ENCODE data around the gene DUSP1.

DNA sequence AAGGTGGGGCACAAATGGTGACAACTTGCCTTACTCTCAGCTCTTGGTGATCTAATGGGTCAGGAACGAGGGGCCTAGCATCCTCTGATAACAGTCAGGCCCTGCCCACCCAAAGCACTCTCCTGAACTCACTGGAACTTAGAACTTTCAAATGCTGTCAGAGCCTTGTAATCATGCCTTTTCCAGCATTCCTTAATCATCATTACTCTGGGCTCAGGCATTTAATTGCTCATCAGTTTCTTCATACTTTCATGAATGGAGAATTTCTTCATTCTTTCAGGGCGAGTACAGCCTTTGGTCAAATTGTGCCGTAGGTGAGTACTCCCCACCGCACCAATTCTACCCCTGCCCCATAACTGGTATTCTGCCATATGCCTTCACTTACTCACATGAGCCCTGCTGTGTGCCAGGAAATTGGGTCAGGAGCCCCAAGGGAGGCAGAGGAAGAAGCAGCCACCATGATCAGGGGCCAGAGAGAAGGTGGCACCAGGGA, 30.2 kb upstream of the DUSP1 start:
- no peak for TF ChIP-seq EP300 (IDR thresholded peaks at IDR 0.05; ENCODE audit: borderline replicate concordance)
- no peak for TF ChIP-seq CREB1 (IDR thresholded peaks at IDR 0.05; ENCODE audit: low read depth)
- TF ChIP-seq, protein P1, sequence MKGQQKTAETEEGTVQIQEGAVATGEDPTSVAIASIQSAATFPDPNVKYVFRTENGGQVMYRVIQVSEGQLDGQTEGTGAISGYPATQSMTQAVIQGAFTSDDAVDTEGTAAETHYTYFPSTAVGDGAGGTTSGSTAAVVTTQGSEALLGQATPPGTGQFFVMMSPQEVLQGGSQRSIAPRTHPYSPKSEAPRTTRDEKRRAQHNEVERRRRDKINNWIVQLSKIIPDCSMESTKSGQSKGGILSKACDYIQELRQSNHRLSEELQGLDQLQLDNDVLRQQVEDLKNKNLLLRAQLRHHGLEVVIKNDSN (IDR thresholded peaks at IDR 0.05), result no peak
- TF ChIP-seq, protein P2, sequence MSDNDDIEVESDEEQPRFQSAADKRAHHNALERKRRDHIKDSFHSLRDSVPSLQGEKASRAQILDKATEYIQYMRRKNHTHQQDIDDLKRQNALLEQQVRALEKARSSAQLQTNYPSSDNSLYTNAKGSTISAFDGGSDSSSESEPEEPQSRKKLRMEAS (IDR thresholded peaks at IDR 0.05), result no peak
- no peak for TF ChIP-seq TCF12 (IDR thresholded peaks at IDR 0.05; ENCODE audit: low read depth)
- no peak for TF ChIP-seq TAF1 (IDR thresholded peaks at IDR 0.05; ENCODE audit: low read depth)
- TF ChIP-seq, protein P3, sequence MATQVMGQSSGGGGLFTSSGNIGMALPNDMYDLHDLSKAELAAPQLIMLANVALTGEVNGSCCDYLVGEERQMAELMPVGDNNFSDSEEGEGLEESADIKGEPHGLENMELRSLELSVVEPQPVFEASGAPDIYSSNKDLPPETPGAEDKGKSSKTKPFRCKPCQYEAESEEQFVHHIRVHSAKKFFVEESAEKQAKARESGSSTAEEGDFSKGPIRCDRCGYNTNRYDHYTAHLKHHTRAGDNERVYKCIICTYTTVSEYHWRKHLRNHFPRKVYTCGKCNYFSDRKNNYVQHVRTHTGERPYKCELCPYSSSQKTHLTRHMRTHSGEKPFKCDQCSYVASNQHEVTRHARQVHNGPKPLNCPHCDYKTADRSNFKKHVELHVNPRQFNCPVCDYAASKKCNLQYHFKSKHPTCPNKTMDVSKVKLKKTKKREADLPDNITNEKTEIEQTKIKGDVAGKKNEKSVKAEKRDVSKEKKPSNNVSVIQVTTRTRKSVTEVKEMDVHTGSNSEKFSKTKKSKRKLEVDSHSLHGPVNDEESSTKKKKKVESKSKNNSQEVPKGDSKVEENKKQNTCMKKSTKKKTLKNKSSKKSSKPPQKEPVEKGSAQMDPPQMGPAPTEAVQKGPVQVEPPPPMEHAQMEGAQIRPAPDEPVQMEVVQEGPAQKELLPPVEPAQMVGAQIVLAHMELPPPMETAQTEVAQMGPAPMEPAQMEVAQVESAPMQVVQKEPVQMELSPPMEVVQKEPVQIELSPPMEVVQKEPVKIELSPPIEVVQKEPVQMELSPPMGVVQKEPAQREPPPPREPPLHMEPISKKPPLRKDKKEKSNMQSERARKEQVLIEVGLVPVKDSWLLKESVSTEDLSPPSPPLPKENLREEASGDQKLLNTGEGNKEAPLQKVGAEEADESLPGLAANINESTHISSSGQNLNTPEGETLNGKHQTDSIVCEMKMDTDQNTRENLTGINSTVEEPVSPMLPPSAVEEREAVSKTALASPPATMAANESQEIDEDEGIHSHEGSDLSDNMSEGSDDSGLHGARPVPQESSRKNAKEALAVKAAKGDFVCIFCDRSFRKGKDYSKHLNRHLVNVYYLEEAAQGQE (IDR thresholded peaks at IDR 0.05; ENCODE audit: low read depth), result no peak
- no peak for TF ChIP-seq ZBTB7A (IDR thresholded peaks at IDR 0.05; ENCODE audit: low read depth)
- TF ChIP-seq RAD21 (IDR thresholded peaks at IDR 0.05; ENCODE audit: low read depth), result no peak
- no peak for TF ChIP-seq EGR1 (IDR thresholded peaks at IDR 0.05)
- no peak for TF ChIP-seq NFIC (IDR thresholded peaks at IDR 0.05)
- no peak for TF ChIP-seq TEAD4 (IDR thresholded peaks at IDR 0.05)
- no peak for TF ChIP-seq YY1 (IDR thresholded peaks at IDR 0.05; ENCODE audit: low read depth)
- TF ChIP-seq CEBPB (IDR thresholded peaks at IDR 0.05), result no peak

All from Ishikawa (cell line).